Measurements from ENCODE around the gene TRIL. TPM values are rescaled to one million over a fixed set of nuclear protein-coding genes. Genes with fewer than 3 reads are reported as not detected.

Gene TRIL
- total RNA-seq, 1 donor from 2014 or later, result 0.23 TPM

GRCh38 chr7:28979776-28980175 lies 21.6 kb upstream of the TRIL start:
- no peak for DNase-seq (ENCODE audit: low spot score)
- H3K27me3 Mint-ChIP-seq (ENCODE audit: unreplicated experiment), result no peaks in the 10 kb centered on the region
- H3K4me3 Mint-ChIP-seq (ENCODE audit: unreplicated experiment), result no peak overlapping the region
- no peak for TF ChIP-seq CTCF (IDR thresholded peaks at IDR 0.05; ENCODE audit: unreplicated experiment)
- H3K9me3 Mint-ChIP-seq (ENCODE audit: unreplicated experiment), result no peaks in the 10 kb centered on the region
- no peaks in the 10 kb centered on the region for H3K36me3 Mint-ChIP-seq (ENCODE audit: low read depth, unreplicated experiment)
- H3K27ac Mint-ChIP-seq (ENCODE audit: unreplicated experiment), result no peak overlapping the region
- peaks cover 2% of the 10 kb centered on the region for H3K4me1 Mint-ChIP-seq (ENCODE audit: unreplicated experiment)

GRCh38 chr7:28977881-28978280 lies 19.8 kb upstream of the TRIL start:
- Mint-ChIP-seq H3K27me3 (ENCODE audit: unreplicated experiment) (no peaks in the 10 kb centered on the region), H3K36me3 (ENCODE audit: low read depth, unreplicated experiment) (no peaks in the 10 kb centered on the region), H3K4me3 (ENCODE audit: unreplicated experiment) (no peak overlapping the region), H3K9me3 (ENCODE audit: unreplicated experiment) (no peaks in the 10 kb centered on the region), H3K27ac (ENCODE audit: unreplicated experiment) (no peak overlapping the region), H3K4me1 (ENCODE audit: unreplicated experiment) (no peaks in the 10 kb centered on the region)
- no peak for TF ChIP-seq CTCF (IDR thresholded peaks at IDR 0.05; ENCODE audit: unreplicated experiment)
- no peak for DNase-seq (ENCODE audit: low spot score)

- H3K4me3 Mint-ChIP-seq (ENCODE audit: unreplicated experiment), result no peak overlapping the region
- no peaks in the 10 kb centered on the region for H3K4me1 Mint-ChIP-seq (ENCODE audit: unreplicated experiment)
These were observed 17.9 kb upstream of the TRIL start for GRCh38 chr7:28976022-28976421.

GRCh38 chr7:28973591-28973990 lies 15.5 kb upstream of the TRIL start:
- no peak for DNase-seq (ENCODE audit: low spot score)
- Mint-ChIP-seq H3K27ac (ENCODE audit: unreplicated experiment) (no peak overlapping the region), H3K36me3 (ENCODE audit: low read depth, unreplicated experiment) (no peaks in the 10 kb centered on the region), H3K9me3 (ENCODE audit: unreplicated experiment) (no peaks in the 10 kb centered on the region), H3K4me3 (ENCODE audit: unreplicated experiment) (no peak overlapping the region), H3K4me1 (ENCODE audit: unreplicated experiment) (no peaks in the 10 kb centered on the region), H3K27me3 (ENCODE audit: unreplicated experiment) (no peaks in the 10 kb centered on the region)
- TF ChIP-seq CTCF (IDR thresholded peaks at IDR 0.05; ENCODE audit: unreplicated experiment), result no peak

More at GRCh38 chr7:28976022-28976421, 17.9 kb upstream of the TRIL start:
- H3K9me3 Mint-ChIP-seq (ENCODE audit: unreplicated experiment), result no peaks in the 10 kb centered on the region
- H3K36me3 Mint-ChIP-seq (ENCODE audit: low read depth, unreplicated experiment), result no peaks in the 10 kb centered on the region
- no peaks in the 10 kb centered on the region for H3K27me3 Mint-ChIP-seq (ENCODE audit: unreplicated experiment)
- no peak overlapping the region for H3K27ac Mint-ChIP-seq (ENCODE audit: unreplicated experiment)
- no peak for DNase-seq (ENCODE audit: low spot score)
- TF ChIP-seq CTCF (IDR thresholded peaks at IDR 0.05; ENCODE audit: unreplicated experiment), result no peak

GRCh38 chr7:28964056-28964455 lies 5.9 kb upstream of the TRIL start:
- no peaks in the 10 kb centered on the region for H3K9me3 Mint-ChIP-seq (ENCODE audit: unreplicated experiment)
- peaks cover 1% of the 10 kb centered on the region for H3K4me1 Mint-ChIP-seq (ENCODE audit: unreplicated experiment)
- H3K27me3 Mint-ChIP-seq (ENCODE audit: unreplicated experiment), result peaks cover 2% of the 10 kb centered on the region
- no peak for TF ChIP-seq CTCF (IDR thresholded peaks at IDR 0.05; ENCODE audit: unreplicated experiment)
- no peak overlapping the region for H3K4me3 Mint-ChIP-seq (ENCODE audit: unreplicated experiment)
- no peaks in the 10 kb centered on the region for H3K36me3 Mint-ChIP-seq (ENCODE audit: low read depth, unreplicated experiment)
- no peak overlapping the region for H3K27ac Mint-ChIP-seq (ENCODE audit: unreplicated experiment)
- no peak for DNase-seq (ENCODE audit: low spot score)
